Erythroblast (primary cell): ENCODE measurements around the gene MAST2.

Experiments
- GATA1 ChIP-seq: IDR thresholded peaks from 2 replicates; pipeline ENCODE4 v1.6.1; 2011; ENCODE audit warnings: low read depth, mild to moderate bottlenecking, control low read depth, low read length, moderate library complexity
- POLR2A ChIP-seq: IDR thresholded peaks from 2 replicates; pipeline ENCODE4 v1.6.1; 2011; ENCODE audit warnings: mild to moderate bottlenecking, low read length

- no peak for TF ChIP-seq POLR2A
- TF ChIP-seq GATA1 = no peak
These were observed 46.6 kb downstream of the MAST2 start for GRCh38 chr1:45850017-45850416.
